ENCODE measurements around the gene ANXA8L1. TPM values are rescaled to one million over a fixed set of nuclear protein-coding genes. Genes with fewer than 3 reads are reported as not detected.
"Not testable (repeated sequence)": the region's sequence is repeated elsewhere in the genome, so short reads cannot be mapped to it uniquely, and the experiment has no call there.

Gene ANXA8L1, protein sequence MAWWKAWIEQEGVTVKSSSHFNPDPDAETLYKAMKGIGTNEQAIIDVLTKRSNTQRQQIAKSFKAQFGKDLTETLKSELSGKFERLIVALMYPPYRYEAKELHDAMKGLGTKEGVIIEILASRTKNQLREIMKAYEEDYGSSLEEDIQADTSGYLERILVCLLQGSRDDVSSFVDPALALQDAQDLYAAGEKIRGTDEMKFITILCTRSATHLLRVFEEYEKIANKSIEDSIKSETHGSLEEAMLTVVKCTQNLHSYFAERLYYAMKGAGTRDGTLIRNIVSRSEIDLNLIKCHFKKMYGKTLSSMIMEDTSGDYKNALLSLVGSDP
- total RNA-seq (not detected in 2 replicates), polyA plus RNA-seq (0.05 and 0.08 TPM in 2 replicates), polyA minus RNA-seq (ENCODE audit: low replicate concordance) (0.22 TPM in 1 of 2 replicates, not detected in the other)
- polyA plus RNA-seq (2012) = not detected in 2 replicates

DNA sequence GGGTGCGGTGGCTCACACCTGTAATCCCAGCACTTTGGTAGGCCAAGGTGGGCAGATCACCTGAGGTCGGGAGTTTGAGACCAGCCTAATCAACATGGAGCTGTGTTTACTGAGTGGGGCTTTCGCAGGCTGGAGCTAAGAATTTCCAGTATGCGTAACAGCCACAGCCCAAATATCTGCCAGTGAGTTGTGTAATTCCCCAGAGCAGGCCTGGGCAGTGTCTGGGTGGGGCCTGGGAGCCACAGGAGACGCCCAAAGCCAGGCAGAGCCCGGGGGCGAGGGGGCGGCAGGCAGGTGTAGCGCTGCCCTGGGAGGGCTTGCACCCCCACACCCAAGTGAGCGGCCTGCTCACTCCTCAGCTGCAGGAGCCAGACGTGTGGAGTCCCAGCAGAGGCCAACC lies at the start of gene ANXA8L1:
Gene ANXA8L1 (plus strand): TSS at position 371 of the 400 bp plus-strand sequence. CDS start 76 bp downstream, outside the sequence.
- H3K4me1 ChIP-seq (ENCODE audit: control insufficient read depth, extremely low read depth, insufficient read depth, low read length); DNase-seq (ENCODE audit: low read depth in 2 of 2); H3K27ac ChIP-seq (ENCODE audit: insufficient read depth, low read length); H3K9ac ChIP-seq (ENCODE audit: insufficient read depth, low read length); H3K9me3 ChIP-seq (ENCODE audit: control insufficient read depth, insufficient read depth, low read depth, low read length); H4K20me1 ChIP-seq (ENCODE audit: control insufficient read depth, extremely low read depth, insufficient read depth, low read length); H3K79me2 ChIP-seq (ENCODE audit: control insufficient read depth, insufficient read depth, low read length); H3K4me3 ChIP-seq (replicated peaks in 1 of 4; ENCODE audit: control extremely low read depth in 1 of 4, insufficient read depth in 1 of 4, low read depth in 3 of 4, low read length in 4 of 4); H2AFZ ChIP-seq (ENCODE audit: low read length); H3K4me2 ChIP-seq (ENCODE audit: extremely low read depth, insufficient read depth, low read length); H3K27me3 ChIP-seq (ENCODE audit: control insufficient read depth, insufficient read depth, low read length); H3K36me3 ChIP-seq (ENCODE audit: control insufficient read depth, insufficient read depth, low read length): not testable (repeated sequence)

DNA sequence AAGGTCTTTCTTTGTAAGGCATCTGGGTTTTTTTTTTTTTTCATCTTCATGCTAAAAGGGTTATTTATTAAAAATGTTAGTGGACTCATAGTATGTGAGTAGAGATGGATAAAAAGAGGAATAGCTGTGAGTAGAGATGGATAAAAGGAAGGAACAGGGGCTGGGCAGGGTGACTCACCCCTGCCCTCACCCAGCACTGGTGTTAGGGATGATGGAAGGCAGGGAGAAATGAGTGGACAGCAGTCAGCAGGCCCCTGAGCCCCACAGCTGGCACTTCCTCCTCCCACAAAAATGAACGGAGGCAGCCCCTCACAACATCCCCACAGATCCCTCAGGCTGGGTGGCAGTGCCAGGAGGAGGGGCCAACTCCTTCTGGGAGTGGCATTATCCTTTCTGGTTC lies 49.5 kb upstream of the ANXA8L1 start:
- Histone ChIP-seq H3K4me1 (ENCODE audit: control insufficient read depth, extremely low read depth, insufficient read depth, low read length) (no peaks in the 10 kb centered on the region), H3K9me3 (ENCODE audit: control insufficient read depth, insufficient read depth, low read depth, low read length) (no peaks in the 10 kb centered on the region), H3K27ac (ENCODE audit: insufficient read depth, low read length) (no peak overlapping the region), H3K79me2 (ENCODE audit: control insufficient read depth, insufficient read depth, low read length) (no peaks in the 10 kb centered on the region), H3K9ac (ENCODE audit: insufficient read depth, low read length) (no peak overlapping the region), H3K27me3 (ENCODE audit: control insufficient read depth, insufficient read depth, low read length) (peaks cover 2% of the 10 kb centered on the region), H3K36me3 (ENCODE audit: control insufficient read depth, insufficient read depth, low read length) (no peaks in the 10 kb centered on the region), H4K20me1 (ENCODE audit: control insufficient read depth, extremely low read depth, insufficient read depth, low read length) (no peaks in the 10 kb centered on the region), H3K4me2 (ENCODE audit: extremely low read depth, insufficient read depth, low read length) (no peak overlapping the region), H3K4me3 (replicated peaks in 1 of 4; ENCODE audit: control extremely low read depth in 1 of 4, insufficient read depth in 1 of 4, low read depth in 3 of 4, low read length in 4 of 4) (no peak overlapping the region), H2AFZ (ENCODE audit: low read length) (no peak overlapping the region)
- TF ChIP-seq, protein P1, sequence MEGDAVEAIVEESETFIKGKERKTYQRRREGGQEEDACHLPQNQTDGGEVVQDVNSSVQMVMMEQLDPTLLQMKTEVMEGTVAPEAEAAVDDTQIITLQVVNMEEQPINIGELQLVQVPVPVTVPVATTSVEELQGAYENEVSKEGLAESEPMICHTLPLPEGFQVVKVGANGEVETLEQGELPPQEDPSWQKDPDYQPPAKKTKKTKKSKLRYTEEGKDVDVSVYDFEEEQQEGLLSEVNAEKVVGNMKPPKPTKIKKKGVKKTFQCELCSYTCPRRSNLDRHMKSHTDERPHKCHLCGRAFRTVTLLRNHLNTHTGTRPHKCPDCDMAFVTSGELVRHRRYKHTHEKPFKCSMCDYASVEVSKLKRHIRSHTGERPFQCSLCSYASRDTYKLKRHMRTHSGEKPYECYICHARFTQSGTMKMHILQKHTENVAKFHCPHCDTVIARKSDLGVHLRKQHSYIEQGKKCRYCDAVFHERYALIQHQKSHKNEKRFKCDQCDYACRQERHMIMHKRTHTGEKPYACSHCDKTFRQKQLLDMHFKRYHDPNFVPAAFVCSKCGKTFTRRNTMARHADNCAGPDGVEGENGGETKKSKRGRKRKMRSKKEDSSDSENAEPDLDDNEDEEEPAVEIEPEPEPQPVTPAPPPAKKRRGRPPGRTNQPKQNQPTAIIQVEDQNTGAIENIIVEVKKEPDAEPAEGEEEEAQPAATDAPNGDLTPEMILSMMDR (conservative IDR thresholded peaks at IDR 0.05 in 1 of 2, IDR thresholded peaks at IDR 0.05 in 1 of 2; ENCODE audit: low read depth in 1 of 2, low read length in 2 of 2) = no peak
- no peak for TF ChIP-seq EZH2 (IDR thresholded peaks at IDR 0.05; ENCODE audit: low read length, missing control alignments)
- no peak for DNase-seq (ENCODE audit: low read depth in 2 of 2)

DNA sequence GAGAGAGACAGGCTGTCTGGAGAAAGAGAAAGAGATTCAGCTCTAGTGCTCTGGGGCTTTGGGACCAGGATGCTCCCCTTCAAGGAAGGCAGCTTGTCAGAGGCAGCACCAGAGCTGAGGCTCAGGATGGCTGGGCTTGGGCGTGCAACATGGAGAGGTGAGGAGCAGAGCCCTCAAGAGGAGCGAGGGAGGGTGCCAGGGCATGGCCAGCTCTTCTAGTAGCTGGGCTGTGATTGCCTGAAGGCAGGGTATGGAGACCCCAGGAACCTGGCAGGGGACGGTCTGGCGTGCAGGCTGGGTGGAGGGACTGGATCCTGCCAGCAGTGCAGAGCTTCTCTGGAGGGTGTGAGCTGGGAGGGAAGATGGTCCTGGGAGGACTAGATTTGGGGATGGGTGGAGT lies 48.6 kb upstream of the ANXA8L1 start:
- Histone ChIP-seq H3K79me2 (ENCODE audit: control insufficient read depth, insufficient read depth, low read length) (no peaks in the 10 kb centered on the region), H2AFZ (ENCODE audit: low read length) (no peak overlapping the region)
- no peak for DNase-seq (ENCODE audit: low read depth in 2 of 2)

More for the DNA sequence above, 48.6 kb upstream of the ANXA8L1 start:
- Histone ChIP-seq H3K9ac (ENCODE audit: insufficient read depth, low read length) (no peak overlapping the region), H3K9me3 (ENCODE audit: control insufficient read depth, insufficient read depth, low read depth, low read length) (no peaks in the 10 kb centered on the region), H3K27ac (ENCODE audit: insufficient read depth, low read length) (no peak overlapping the region), H4K20me1 (ENCODE audit: control insufficient read depth, extremely low read depth, insufficient read depth, low read length) (no peaks in the 10 kb centered on the region), H3K4me2 (ENCODE audit: extremely low read depth, insufficient read depth, low read length) (no peak overlapping the region), H3K36me3 (ENCODE audit: control insufficient read depth, insufficient read depth, low read length) (no peaks in the 10 kb centered on the region), H3K4me1 (ENCODE audit: control insufficient read depth, extremely low read depth, insufficient read depth, low read length) (no peaks in the 10 kb centered on the region), H3K27me3 (ENCODE audit: control insufficient read depth, insufficient read depth, low read length) (peaks cover 2% of the 10 kb centered on the region), H3K4me3 (replicated peaks in 1 of 4; ENCODE audit: control extremely low read depth in 1 of 4, insufficient read depth in 1 of 4, low read depth in 3 of 4, low read length in 4 of 4) (no peak overlapping the region)
- TF ChIP-seq, protein P1 (conservative IDR thresholded peaks at IDR 0.05 in 1 of 2, IDR thresholded peaks at IDR 0.05 in 1 of 2; ENCODE audit: low read depth in 1 of 2, low read length in 2 of 2) = no peak
- TF ChIP-seq EZH2 (IDR thresholded peaks at IDR 0.05; ENCODE audit: low read length, missing control alignments) = no peak
